Caco-2 (cell line): ENCODE data around the gene CTCFL. TPM values are rescaled to one million over a fixed set of nuclear protein-coding genes. Genes with fewer than 3 reads are reported as not detected.

Source experiments
- BruUV-seq: library from RNA; stranded (reverse); fragments of 400-500 nt; replicated peaks from 2 replicates; lab custom pipeline; 2021; lab: Mats Ljungman, UMichigan
- CTCF ChIA-PET: fragments of 300-600 bp; sonication (Branson Sonifier 250); formaldehyde crosslinking; loops from one replicate; lab custom pipeline; 2022; ENCODE audit warnings: antibody characterized with exemption; lab: Charles Lee
- POLR2A ChIA-PET: fragments of 300-600 bp; sonication (Branson Sonifier 250); formaldehyde crosslinking; loops from one replicate; lab custom pipeline; 2022; ENCODE audit warnings: antibody characterized with exemption; lab: Charles Lee
- DNase-seq, 2 experiments: peaks; one replicate each; pipeline versions ENCODE4 v3.0.0 to v3.0.0-alpha.2; 2020 to 2022
- H3K27me3 ChIP-seq: replicated peaks from 2 replicates; pipeline ENCODE4 v1.6.0; 2011; ENCODE audit warnings: low read length; ENCODE audit not compliant: control insufficient read depth, insufficient read depth
- H3K36me3 ChIP-seq: 2 replicates; pipeline ENCODE4 v1.5.1; 2011; ENCODE audit warnings: low read length; ENCODE audit not compliant: control insufficient read depth, insufficient read depth
- H3K4me1 ChIP-seq: fragments of 250-450 bp; sonication (Bioruptor Pico); 2 replicates; pipeline ENCODE4 v1.5.1; 2020; ENCODE audit warnings: mild to moderate bottlenecking
- H3K4me3 ChIP-seq: 2 replicates; pipeline ENCODE4 v1.5.1; 2011; ENCODE audit warnings: low read depth, mild to moderate bottlenecking, control low read depth, low read length
- H3K9me3 ChIP-seq: fragments of 250-450 bp; sonication (Bioruptor Pico); 2 replicates; pipeline ENCODE4 v1.5.1; 2020; ENCODE audit warnings: mild to moderate bottlenecking, moderate library complexity
- H3K27ac Mint-ChIP-seq: one replicate; pipeline ENCODE4 v1.8.0; 2022; ENCODE audit warnings: mixed read lengths; ENCODE audit not compliant: unreplicated experiment
- H3K27me3 Mint-ChIP-seq: one replicate; pipeline ENCODE4 v1.8.0; 2022; ENCODE audit warnings: mixed read lengths; ENCODE audit not compliant: insufficient read depth, unreplicated experiment
- H3K36me3 Mint-ChIP-seq: one replicate; pipeline ENCODE4 v1.8.0; 2022; ENCODE audit warnings: mild to moderate bottlenecking, mixed read lengths; ENCODE audit not compliant: insufficient read depth, unreplicated experiment
- H3K4me1 Mint-ChIP-seq: one replicate; pipeline ENCODE4 v1.8.0; 2022; ENCODE audit warnings: low read depth, mixed read lengths; ENCODE audit not compliant: unreplicated experiment
- H3K4me3 Mint-ChIP-seq: one replicate; pipeline ENCODE4 v1.8.0; 2022; ENCODE audit warnings: mild to moderate bottlenecking, moderate library complexity, mixed read lengths; ENCODE audit not compliant: unreplicated experiment
- H3K9me3 Mint-ChIP-seq: one replicate; pipeline ENCODE4 v1.8.0; 2022; ENCODE audit warnings: mixed read lengths; ENCODE audit not compliant: unreplicated experiment
- CTCF ChIP-seq, 2 experiments: fragments of 200-600 bp in 1 of 2; IDR thresholded peaks; 1 replicate in 1 of 2; 2 replicates in 1 of 2; pipeline versions ENCODE4 v1.5.1 to v1.8.0; 2011 to 2022; ENCODE audit warnings: antibody characterized with exemption in 1 of 2, control low read depth in 1 of 2, inconsistent platforms in 1 of 2, low read depth in 1 of 2, low read length in 1 of 2, mild to moderate bottlenecking in 1 of 2, moderate library complexity in 1 of 2; ENCODE audit not compliant: insufficient read depth in 1 of 2, severe bottlenecking in 1 of 2, unreplicated experiment in 1 of 2
- intact Hi-C: fragments of 100-400 bp; cut with micrococcal nuclease; formaldehyde crosslinking; loops from one replicate; pipeline ENCODE4 v1.10.0; 2022; ENCODE audit not compliant: unreplicated experiment
- total RNA-seq: library from RNA; stranded (reverse); gene quantifications from 2 replicates; pipeline ENCODE4 v1.2.3, GENCODE V29; 2022

The CTCFL gene
- total RNA-seq, 1 experiment from 2014 or later: not detected

GRCh38 chr20:57496592-57496991 lies 28.3 kb downstream of the CTCFL start:
- H3K4me3 Mint-ChIP-seq: no peak overlapping the region
- intact Hi-C loops: no loop called here
- Histone ChIP-seq H3K27me3 (peaks cover 2% of the 10 kb centered on the region), H3K4me3 (no peak overlapping the region), H3K36me3 (no peaks in the 10 kb centered on the region), H3K9me3 (no peaks in the 10 kb centered on the region), H3K4me1 (peaks cover 6% of the 10 kb centered on the region; the same call in 1 of the 2 replicates)
- H3K27me3 Mint-ChIP-seq: peaks cover 22% of the 10 kb centered on the region
- BruUV-seq: no TSS peak
- ChIA-PET CTCF (no interaction called here), POLR2A (no interaction called here)
- H3K9me3 Mint-ChIP-seq: no peaks in the 10 kb centered on the region
- no peak overlapping the region for H3K27ac Mint-ChIP-seq
- peaks cover 17% of the 10 kb centered on the region for H3K4me1 Mint-ChIP-seq
- TF ChIP-seq CTCF (IDR thresholded peaks at IDR 0.05; ENCODE audit: insufficient read depth in 1 of 2, low read depth in 1 of 2, low read length in 1 of 2, severe bottlenecking in 1 of 2, unreplicated experiment in 1 of 2): no peak
- no peak for DNase-seq
- no peaks in the 10 kb centered on the region for H3K36me3 Mint-ChIP-seq

GRCh38 chr20:57495978-57496377 lies 29.0 kb downstream of the CTCFL start:
- no peaks in the 10 kb centered on the region for H3K9me3 ChIP-seq
- POLR2A ChIA-PET: no interaction called here
- H3K4me1 ChIP-seq: peaks cover 6% of the 10 kb centered on the region; the same call in 1 of the 2 replicates
- Mint-ChIP-seq H3K4me1 (peaks cover 12% of the 10 kb centered on the region), H3K27ac (no peak overlapping the region), H3K36me3 (no peaks in the 10 kb centered on the region), H3K4me3 (no peak overlapping the region), H3K9me3 (no peaks in the 10 kb centered on the region), H3K27me3 (peaks cover 22% of the 10 kb centered on the region)
- BruUV-seq: no TSS peak
- intact Hi-C loops: loop anchor here (1.0 kb wide), 2 partner anchors 115 to 407 kb away; no protein-coding TSS in a partner anchor
- H3K27me3 ChIP-seq: peaks cover 2% of the 10 kb centered on the region
- CTCF ChIA-PET: interaction anchor here (0.6 to 1.0 kb wide), 2 partner anchors 99 to 114 kb away, joined by 3 to 4 read pairs; no protein-coding TSS in a partner anchor
- no peak for DNase-seq
- H3K4me3 ChIP-seq: no peak overlapping the region
- H3K36me3 ChIP-seq: no peaks in the 10 kb centered on the region
- TF ChIP-seq CTCF (IDR thresholded peaks at IDR 0.05; ENCODE audit: insufficient read depth in 1 of 2, low read depth in 1 of 2, low read length in 1 of 2, severe bottlenecking in 1 of 2, unreplicated experiment in 1 of 2): no peak

- H3K36me3 Mint-ChIP-seq: no peaks in the 10 kb centered on the region
- H3K4me1 ChIP-seq: peaks cover 6% of the 10 kb centered on the region; the same call in 1 of the 2 replicates
- H3K27me3 Mint-ChIP-seq: peaks cover 27% of the 10 kb centered on the region
- BruUV-seq: no TSS peak
- H3K4me3 Mint-ChIP-seq: no peak overlapping the region
- H3K9me3 Mint-ChIP-seq: no peaks in the 10 kb centered on the region
- no peak overlapping the region for H3K27ac Mint-ChIP-seq
- intact Hi-C loops: no loop called here
- H3K9me3 ChIP-seq: no peaks in the 10 kb centered on the region
- peaks cover 12% of the 10 kb centered on the region for H3K4me1 Mint-ChIP-seq
- no peak for TF ChIP-seq CTCF (IDR thresholded peaks at IDR 0.05; ENCODE audit: insufficient read depth in 1 of 2, low read depth in 1 of 2, low read length in 1 of 2, severe bottlenecking in 1 of 2, unreplicated experiment in 1 of 2)
- H3K36me3 ChIP-seq: no peaks in the 10 kb centered on the region
- ChIA-PET CTCF (interaction anchor here (0.6 to 1.1 kb wide), 2 partner anchors 104 to 391 kb away, joined by 3 read pairs; no protein-coding TSS in a partner anchor), POLR2A (no interaction called here)
- H3K27me3 ChIP-seq: peaks cover 2% of the 10 kb centered on the region
- H3K4me3 ChIP-seq: no peak overlapping the region
- DNase-seq: peak in 1 of 2 experiments; percentile 35
Measured at GRCh38 chr20:57493091-57493615, 31.8 kb downstream of the CTCFL start.
